NK-92 (cell line): ENCODE data around the gene RASL11A.
"Not testable (repeated sequence)": the region's sequence is repeated elsewhere in the genome, so short reads cannot be mapped to it uniquely, and the experiment has no call there.

ENCODE experiments used
- DNase-seq: peaks from one replicate; lab custom pipeline; 2025; ENCODE audit not compliant: unreplicated experiment; lab: John Stamatoyannopoulos, UW

RASL11A gene

GRCh38 chr13:27298849-27299248, 28.2 kb downstream of the RASL11A start:
- DNase-seq: no peak

- DNase-seq: not testable (repeated sequence)
These were observed 29.8 kb downstream of the RASL11A start for GRCh38 chr13:27300406-27300805.

DNA sequence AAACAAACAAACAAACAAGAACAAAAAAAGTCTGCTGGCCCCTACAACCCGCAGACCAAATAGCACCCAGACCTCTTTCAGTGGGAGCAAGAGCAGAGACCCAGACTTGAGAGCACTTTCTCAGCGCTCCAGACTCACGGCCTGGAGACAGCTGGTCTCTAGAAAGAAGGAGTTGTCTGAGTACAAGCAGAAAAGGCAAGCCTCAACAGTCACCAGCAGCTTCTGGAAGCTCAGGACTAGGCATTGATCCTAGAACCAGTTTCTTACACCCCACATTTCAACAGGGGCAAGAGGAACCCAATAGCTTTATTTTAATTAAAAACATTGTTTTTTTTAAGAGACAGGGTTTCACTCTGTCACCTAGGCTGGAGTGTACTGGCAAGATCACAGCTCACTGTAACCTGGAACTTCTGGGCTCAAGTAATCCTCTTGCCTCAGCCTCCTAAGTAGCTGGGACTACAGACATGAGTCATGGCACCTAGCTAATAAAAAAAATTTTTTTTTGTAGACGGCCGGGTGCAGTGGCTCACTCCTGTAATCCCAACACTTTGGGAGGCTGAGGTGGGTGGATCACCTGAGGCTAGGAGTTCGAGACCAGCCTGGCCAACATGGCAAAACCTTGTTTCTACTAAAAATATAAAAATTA, 30.4 kb downstream of the RASL11A start:
- DNase-seq: no peak

DNA sequence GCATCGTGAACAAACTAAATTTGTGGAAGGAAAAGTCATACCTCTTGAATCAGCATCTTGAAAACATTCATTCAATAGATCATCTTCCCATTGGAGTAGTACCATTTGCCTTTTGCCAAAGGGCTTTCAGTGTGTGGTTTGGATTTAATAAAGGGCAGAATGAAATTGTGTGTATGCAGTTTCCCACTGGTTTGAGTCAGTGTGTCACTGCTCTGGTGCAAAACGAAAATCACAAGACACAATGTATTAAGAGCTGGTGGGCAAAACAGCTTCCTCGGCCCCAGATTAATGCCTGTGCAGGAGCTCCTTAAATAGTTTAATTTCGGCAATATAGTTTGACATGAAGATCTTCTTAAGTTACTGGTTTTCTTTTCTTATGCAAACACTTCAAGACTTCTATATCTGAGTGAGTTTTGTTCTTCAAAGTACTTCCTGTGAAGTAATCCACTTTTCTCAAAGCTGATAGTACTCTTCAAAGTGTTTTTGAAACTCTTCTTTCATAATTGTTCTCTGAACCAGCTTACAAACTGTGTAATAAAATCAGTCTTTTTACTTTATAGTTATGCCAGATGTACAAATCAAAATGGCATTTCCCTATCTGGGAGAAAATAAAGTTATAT, 32.1 kb downstream of the RASL11A start:
- DNase-seq: no peak

GRCh38 chr13:27304099-27304498, 33.5 kb downstream of the RASL11A start:
- no peak for DNase-seq

- DNase-seq: no peak
These were observed 34.0 kb downstream of the RASL11A start for GRCh38 chr13:27304611-27305010.

GRCh38 chr13:27306364-27306763, 35.7 kb downstream of the RASL11A start:
- DNase-seq: no peak

DNA sequence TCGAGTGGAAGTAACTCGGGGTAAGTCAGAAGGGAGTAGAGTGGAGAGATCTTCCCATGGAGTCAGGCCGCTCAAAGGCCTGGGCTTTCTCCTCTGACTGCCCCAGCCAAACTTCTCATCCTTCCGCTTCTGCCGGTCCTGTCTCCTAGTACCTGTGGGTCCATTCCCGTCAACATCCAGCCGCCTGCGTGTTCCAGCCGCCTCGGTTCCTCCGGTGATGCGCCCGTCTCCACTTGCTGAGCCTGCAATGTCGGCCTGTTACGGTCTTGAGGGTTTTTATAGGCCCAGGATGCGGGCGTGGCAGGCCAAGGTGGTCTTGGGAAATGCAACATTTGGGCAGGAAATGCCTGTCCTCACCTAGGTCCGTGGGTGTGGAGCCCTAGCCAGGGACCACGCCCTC, 38.3 kb downstream of the RASL11A start:
- DNase-seq: no peak

GRCh38 chr13:27309401-27309958, 38.9 kb downstream of the RASL11A start:
- DNase-seq: no peak

- DNase-seq: no peak
These were observed 39.5 kb downstream of the RASL11A start for GRCh38 chr13:27309967-27310598.

- DNase-seq: no peak
These were observed 40.3 kb downstream of the RASL11A start for GRCh38 chr13:27310946-27311345.

DNA sequence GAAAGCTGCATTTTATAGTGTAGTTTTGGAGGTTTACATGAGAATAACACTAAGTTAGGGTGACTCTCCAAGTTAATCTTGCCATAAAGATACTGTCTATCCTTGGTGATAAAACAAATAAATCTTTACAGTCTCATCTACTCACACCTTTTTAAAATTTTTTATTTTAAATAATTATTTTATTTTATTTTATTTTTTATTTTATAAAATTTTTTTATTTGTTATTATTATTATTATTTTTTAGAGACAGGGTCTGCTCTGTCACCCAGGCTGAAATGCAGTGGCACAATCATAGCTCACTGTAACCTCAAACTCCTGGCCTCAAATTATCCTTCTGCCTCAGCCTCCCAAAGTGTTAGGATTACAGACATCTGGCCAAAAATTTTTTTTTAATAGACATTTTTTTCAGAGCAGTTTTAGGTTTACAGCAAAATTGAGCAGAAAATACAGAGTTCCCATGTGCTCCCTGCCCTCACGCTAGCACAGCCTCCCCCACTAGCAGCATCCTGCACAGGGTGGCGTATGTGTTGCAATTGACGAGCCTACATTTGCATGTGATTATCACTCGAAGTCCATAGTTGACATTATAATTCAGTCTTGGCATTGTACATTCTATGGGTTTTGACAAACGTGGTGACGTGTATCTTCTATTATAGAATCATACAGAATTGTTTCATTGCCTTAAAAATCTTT, 41.0 kb downstream of the RASL11A start:
- DNase-seq: no peak

DNA sequence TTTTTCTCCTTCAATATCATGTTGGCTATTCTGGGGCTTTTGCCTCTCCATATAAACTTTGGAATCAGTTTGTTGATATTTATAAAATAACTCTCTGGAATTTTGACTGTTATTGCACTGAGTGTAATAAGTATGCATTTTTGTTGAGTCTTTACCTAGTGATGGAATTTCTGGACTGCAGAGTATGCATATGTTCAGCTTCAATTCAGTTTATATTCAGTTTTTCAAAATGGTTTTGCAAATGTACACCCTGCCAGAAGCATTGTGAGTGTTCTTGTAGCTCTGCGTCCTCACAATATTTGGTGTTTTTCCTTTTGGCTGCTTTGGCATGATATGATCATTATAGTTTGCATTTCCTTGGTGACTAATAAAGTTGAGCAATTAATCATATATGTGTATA, 43.1 kb downstream of the RASL11A start:
- no peak for DNase-seq

DNA sequence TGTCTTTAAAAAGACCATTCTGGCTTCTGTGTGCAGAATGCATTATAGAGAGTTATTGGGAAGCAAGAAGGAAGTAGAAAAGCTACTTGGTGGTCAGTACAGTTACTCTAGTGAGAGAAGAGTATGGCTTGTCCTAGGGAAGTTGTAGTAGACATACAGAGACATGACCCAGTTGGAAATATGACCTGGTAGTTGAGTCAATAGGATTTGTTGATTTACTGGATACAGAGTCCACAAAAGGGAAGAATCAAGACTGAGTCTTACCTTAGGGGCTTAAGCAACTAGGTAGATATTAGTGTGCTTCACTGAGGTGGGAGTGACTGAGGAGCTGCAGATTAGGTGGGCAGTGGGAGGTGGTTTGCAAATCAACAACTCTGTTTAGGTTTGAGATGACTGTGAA, 48.8 kb downstream of the RASL11A start:
- no peak for DNase-seq

- DNase-seq: no peak
These were observed 51.1 kb downstream of the RASL11A start for GRCh38 chr13:27321468-27322431.

GRCh38 chr13:27322443-27322842, 51.8 kb downstream of the RASL11A start:
- not testable (repeated sequence) for DNase-seq
